ENCODE data around the gene PRDX5.
"Not testable (repeated sequence)": the region's sequence is repeated elsewhere in the genome, so short reads cannot be mapped to it uniquely, and the experiment has no call there.

PRDX5 gene

GRCh38 chr11:64306563-64306875 lies 11.4 kb upstream of the PRDX5 start:
- no peak for DNase-seq

- no peak for DNase-seq
These were observed 10.9 kb upstream of the PRDX5 start for GRCh38 chr11:64306876-64307622.

GRCh38 chr11:64307795-64308194 lies 10.1 kb upstream of the PRDX5 start:
- not testable (repeated sequence) for DNase-seq

GRCh38 chr11:64312947-64313346 lies 5.0 kb upstream of the PRDX5 start:
- DNase-seq, result no peak

- no peak for DNase-seq
These were observed 4.3 kb upstream of the PRDX5 start for GRCh38 chr11:64313491-64314145.

- DNase-seq, result no peak
These were observed 3.6 kb upstream of the PRDX5 start for GRCh38 chr11:64314146-64314804.

GRCh38 chr11:64314805-64315561 lies 2.9 kb upstream of the PRDX5 start:
- no peak for DNase-seq

- DNase-seq, result not testable (repeated sequence)
These were observed 2.0 kb upstream of the PRDX5 start for GRCh38 chr11:64315667-64316526.

- DNase-seq, result peak in 1 of 2 experiments; percentile 63
These were observed 1.1 kb upstream of the PRDX5 start for GRCh38 chr11:64316672-64317324.

- peak; percentile 93 to 94 for DNase-seq
These were observed 478 bp upstream of the PRDX5 start, which contains the start of gene TRMT112 for GRCh38 chr11:64317325-64317960. Gene TRMT112 (minus strand): TSS chr11:64317559. CDS start chr11:64317526, 33 bp downstream.

- DNase-seq, result no peak
These were observed 1.1 kb downstream of the PRDX5 start for GRCh38 chr11:64318766-64319761.

GRCh38 chr11:64320556-64320955 lies 2.6 kb downstream of the PRDX5 start:
- DNase-seq, result no peak

GRCh38 chr11:64321026-64321425 lies 3.1 kb downstream of the PRDX5 start:
- no peak for DNase-seq

GRCh38 chr11:64321533-64321932 lies 3.6 kb downstream of the PRDX5 start:
- DNase-seq, result no peak

- no peak for DNase-seq
These were observed 5.0 kb downstream of the PRDX5 start for GRCh38 chr11:64322925-64323260.

- DNase-seq, result no peak
These were observed 5.5 kb downstream of the PRDX5 start for GRCh38 chr11:64323373-64323772.

GRCh38 chr11:64323984-64324383 lies 6.1 kb downstream of the PRDX5 start:
- DNase-seq, result not testable (repeated sequence)

- no peak for DNase-seq
These were observed 7.0 kb downstream of the PRDX5 start for GRCh38 chr11:64324692-64325469.

GRCh38 chr11:64327375-64327774 lies 9.5 kb downstream of the PRDX5 start:
- DNase-seq, result no peak
